Esophagus squamous epithelium (tissue), 5 donors: ENCODE results near the gene UNC13C. TPM values are rescaled to one million over a fixed set of nuclear protein-coding genes. Genes with fewer than 3 reads are reported as not detected.

Source experiments
- DNase-seq: peaks from one replicate; lab custom pipeline; 2025; lab: John Stamatoyannopoulos, UW
- H3K27ac ChIP-seq, 4 donors: fragments of 200-600 bp; sonication (generic); one replicate each; pipeline ENCODE4 v1.5.1; 2016 to 2019; ENCODE audit warnings: mild to moderate bottlenecking in 1 of 4
- H3K27me3 ChIP-seq, 4 donors: fragments of 200-600 bp; sonication (generic); 1 replicate in 3 of 4; 2 replicates in 1 of 4; pipeline versions ENCODE4 v1.5.1 to v1.6.0; 2017 to 2021; ENCODE audit warnings: antibody characterized with exemption in 1 of 4
- H3K36me3 ChIP-seq, 3 donors: fragments of 200-600 bp; sonication (generic); one replicate each; pipeline ENCODE4 v1.5.1; 2016 to 2019
- H3K4me1 ChIP-seq, 3 donors: fragments of 200-600 bp; sonication (generic); one replicate each; pipeline ENCODE4 v1.5.1; 2017 to 2019
- H3K4me3 ChIP-seq, 4 donors: fragments of 200-600 bp; sonication (generic); 1 replicate in 3 of 4; 2 replicates in 1 of 4; pipeline ENCODE4 v1.5.1; 2016 to 2019; ENCODE audit warnings: mild to moderate bottlenecking in 2 of 4, moderate library complexity in 1 of 4
- H3K9me3 ChIP-seq, 3 donors: fragments of 200-600 bp; sonication (generic); one replicate each; pipeline ENCODE4 v1.5.1; 2016 to 2019
- POLR2A ChIP-seq, 4 donors: fragments of 450-650 bp; IDR thresholded peaks; one replicate each; pipeline ENCODE4 v1.6.1; 2017; ENCODE audit warnings: antibody characterized with exemption in 4 of 4, mild to moderate bottlenecking in 4 of 4, moderate library complexity in 3 of 4
- WGBS, 2 donors: methylation state at CpG; one replicate each; pipeline ENCODE4 v1.1.5; 2018; 5-methylcytosine and 5-hydroxymethylcytosine counted together
- intact Hi-C: fragments of 100-400 bp; cut with DNase I; formaldehyde crosslinking; loops from one replicate; pipeline ENCODE4 v1.15.0; 2022
- total RNA-seq, 4 donors: library from RNA; depleted of rRNA; stranded (reverse); fragments of >200 nt; gene quantifications; one replicate each; pipeline ENCODE4 v1.1.0, GENCODE V29; 2016
- TF ChIP-seq, protein P1 (sequence below), 6 experiments: fragments of 450-650 bp in 4 of 6; fragments of 200-600 bp in 2 of 6; sonication (generic) in 2 of 6; IDR thresholded peaks; one replicate each; pipeline ENCODE4 v1.5.1; 2016 to 2019; ENCODE audit warnings: antibody characterized with exemption in 6 of 6, mild to moderate bottlenecking in 4 of 6, moderate library complexity in 4 of 6
- donor health status: DM: yes; HTN: yes; CAD: no.

UNC13C gene
- total RNA-seq, 4 donors from 2014 or later, result 0.18 to 0.19 TPM; not detected in 2

DNA sequence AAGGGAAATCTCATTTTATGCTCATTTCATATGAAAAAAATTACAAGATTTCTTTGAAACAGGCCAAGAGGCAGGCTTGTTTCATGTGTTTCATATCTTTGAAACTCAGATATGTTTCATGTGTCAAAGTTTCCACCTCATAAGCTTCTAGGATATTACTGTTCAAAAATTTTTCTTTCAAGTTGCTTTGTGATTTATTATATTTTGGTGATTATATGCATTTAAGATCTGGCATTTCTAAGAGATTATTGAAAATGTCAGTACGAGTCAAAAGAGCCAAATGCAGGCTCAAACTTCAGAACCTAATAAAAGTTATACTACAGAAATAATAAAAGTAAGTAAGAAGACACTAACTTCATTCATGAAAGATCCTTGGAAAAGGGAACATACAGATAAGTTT is 590.1 kb downstream of the UNC13C start:
- intact Hi-C loops, result no loop called here
- no peak overlapping the region for H3K27ac ChIP-seq
- no peak for DNase-seq
- 50 to 65% methylated on average over 1 of the region's 1 CpG for WGBS, 2 donors
- no peaks in the 10 kb centered on the region for H3K4me1 ChIP-seq
- no peaks in the 10 kb centered on the region for H3K36me3 ChIP-seq
- TF ChIP-seq, protein P1, sequence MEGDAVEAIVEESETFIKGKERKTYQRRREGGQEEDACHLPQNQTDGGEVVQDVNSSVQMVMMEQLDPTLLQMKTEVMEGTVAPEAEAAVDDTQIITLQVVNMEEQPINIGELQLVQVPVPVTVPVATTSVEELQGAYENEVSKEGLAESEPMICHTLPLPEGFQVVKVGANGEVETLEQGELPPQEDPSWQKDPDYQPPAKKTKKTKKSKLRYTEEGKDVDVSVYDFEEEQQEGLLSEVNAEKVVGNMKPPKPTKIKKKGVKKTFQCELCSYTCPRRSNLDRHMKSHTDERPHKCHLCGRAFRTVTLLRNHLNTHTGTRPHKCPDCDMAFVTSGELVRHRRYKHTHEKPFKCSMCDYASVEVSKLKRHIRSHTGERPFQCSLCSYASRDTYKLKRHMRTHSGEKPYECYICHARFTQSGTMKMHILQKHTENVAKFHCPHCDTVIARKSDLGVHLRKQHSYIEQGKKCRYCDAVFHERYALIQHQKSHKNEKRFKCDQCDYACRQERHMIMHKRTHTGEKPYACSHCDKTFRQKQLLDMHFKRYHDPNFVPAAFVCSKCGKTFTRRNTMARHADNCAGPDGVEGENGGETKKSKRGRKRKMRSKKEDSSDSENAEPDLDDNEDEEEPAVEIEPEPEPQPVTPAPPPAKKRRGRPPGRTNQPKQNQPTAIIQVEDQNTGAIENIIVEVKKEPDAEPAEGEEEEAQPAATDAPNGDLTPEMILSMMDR (IDR thresholded peaks at IDR 0.05), result no peak
- no peak for TF ChIP-seq POLR2A (IDR thresholded peaks at IDR 0.05)
- no peak overlapping the region for H3K4me3 ChIP-seq
- H3K9me3 ChIP-seq, result no peaks in the 10 kb centered on the region
- H3K27me3 ChIP-seq, result no peaks in the 10 kb centered on the region

DNA sequence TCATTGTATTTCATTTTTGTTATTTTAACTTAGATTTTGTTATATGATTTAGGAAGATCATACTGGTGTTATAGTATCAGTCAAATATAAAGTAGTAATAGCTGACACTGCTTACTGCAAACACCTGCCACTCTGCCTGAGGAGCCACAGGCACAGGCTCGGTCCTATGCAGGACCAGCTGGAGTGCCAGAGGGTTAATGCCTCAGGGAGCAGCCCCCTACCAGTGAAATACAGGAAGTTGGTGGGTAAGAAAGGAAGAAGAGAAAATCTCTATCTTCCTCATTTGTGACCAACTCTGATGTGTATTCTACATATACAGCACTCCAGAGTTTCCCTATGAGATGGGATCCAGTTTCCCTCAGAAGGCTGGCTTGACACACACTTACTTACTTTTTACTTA is 593.3 kb downstream of the UNC13C start:
- H3K9me3 ChIP-seq, result no peaks in the 10 kb centered on the region
- 53 to 83% methylated on average over 1 of the region's 1 CpG for WGBS, 2 donors
- no peaks in the 10 kb centered on the region for H3K4me1 ChIP-seq
- H3K27me3 ChIP-seq, result no peaks in the 10 kb centered on the region
- no peak for TF ChIP-seq POLR2A (IDR thresholded peaks at IDR 0.05)
- TF ChIP-seq, protein P1 (IDR thresholded peaks at IDR 0.05), result no peak
- intact Hi-C loops, result no loop called here
- no peaks in the 10 kb centered on the region for H3K36me3 ChIP-seq
- no peak overlapping the region for H3K4me3 ChIP-seq
- DNase-seq, result no peak
- H3K27ac ChIP-seq, result no peak overlapping the region

DNA sequence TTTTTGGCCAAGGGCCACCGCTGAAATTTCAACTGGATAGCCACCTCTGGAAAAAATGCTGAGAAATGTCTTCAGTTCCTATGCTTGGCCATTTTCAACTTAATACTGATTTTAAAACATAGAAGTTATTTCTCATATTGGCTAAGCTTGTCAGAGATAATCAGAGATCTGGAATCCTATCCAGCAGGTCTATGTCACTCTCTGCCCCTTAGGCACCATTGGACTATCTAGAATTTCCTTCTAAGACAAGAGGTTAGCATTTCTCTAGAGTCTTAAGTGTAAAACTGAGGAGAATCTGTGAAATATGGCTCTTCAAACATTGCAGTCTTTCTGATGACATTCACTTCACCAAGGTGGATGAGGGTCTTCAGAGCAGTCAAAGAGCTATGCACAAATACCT is 597.3 kb downstream of the UNC13C start:
- no peak for DNase-seq
- no peak for TF ChIP-seq POLR2A (IDR thresholded peaks at IDR 0.05)
- TF ChIP-seq, protein P1 (IDR thresholded peaks at IDR 0.05), result no peak
- no peak overlapping the region for H3K27ac ChIP-seq
- H3K4me3 ChIP-seq, result no peak overlapping the region
- H3K36me3 ChIP-seq, result no peaks in the 10 kb centered on the region
- H3K4me1 ChIP-seq, result no peaks in the 10 kb centered on the region
- 28 to 78% methylated on average over 1 of the region's 1 CpG for WGBS, 2 donors
- H3K27me3 ChIP-seq, result no peaks in the 10 kb centered on the region
- no peaks in the 10 kb centered on the region for H3K9me3 ChIP-seq
- intact Hi-C loops, result no loop called here

DNA sequence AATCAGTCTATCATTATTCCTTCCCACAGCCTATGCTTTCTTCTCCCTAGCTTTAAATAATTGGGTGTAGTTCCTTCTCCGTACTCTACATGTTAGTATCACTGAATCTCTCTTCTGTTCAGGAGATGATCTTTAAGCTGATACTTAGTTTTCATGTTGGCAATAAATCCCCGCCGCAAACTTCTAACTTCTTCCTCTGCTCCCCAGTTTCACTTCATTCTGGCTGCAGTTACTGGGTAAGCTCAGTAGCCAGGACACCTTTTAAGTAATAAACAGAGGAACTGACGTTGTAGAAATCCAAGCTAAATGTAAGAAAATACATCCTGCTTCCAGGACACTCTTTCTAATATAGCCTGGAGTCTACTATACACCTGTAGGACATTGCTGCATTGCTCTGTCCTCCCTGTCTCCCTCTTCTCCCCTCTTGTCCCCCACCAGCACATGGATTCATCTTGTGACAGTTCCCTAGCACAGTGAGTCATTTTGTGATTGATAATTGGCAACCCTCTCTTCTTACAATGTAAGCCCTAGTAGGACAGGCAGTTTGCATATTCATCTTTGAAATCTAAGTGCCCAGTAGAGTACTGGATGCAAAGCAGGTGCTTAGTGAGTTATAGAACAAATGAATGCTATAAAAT is 598.2 kb downstream of the UNC13C start:
- H3K27ac ChIP-seq, result no peak overlapping the region
- DNase-seq, result no peak
- H3K9me3 ChIP-seq, result no peaks in the 10 kb centered on the region
- H3K36me3 ChIP-seq, result no peaks in the 10 kb centered on the region
- H3K4me1 ChIP-seq, result no peaks in the 10 kb centered on the region
- intact Hi-C loops, result no loop called here
- 67 to 72% methylated on average over 3 to 4 of the region's 4 CpGs for WGBS, 2 donors
- no peak overlapping the region for H3K4me3 ChIP-seq
- no peaks in the 10 kb centered on the region for H3K27me3 ChIP-seq
- TF ChIP-seq POLR2A (IDR thresholded peaks at IDR 0.05), result no peak
- TF ChIP-seq, protein P1 (IDR thresholded peaks at IDR 0.05), result no peak

DNA sequence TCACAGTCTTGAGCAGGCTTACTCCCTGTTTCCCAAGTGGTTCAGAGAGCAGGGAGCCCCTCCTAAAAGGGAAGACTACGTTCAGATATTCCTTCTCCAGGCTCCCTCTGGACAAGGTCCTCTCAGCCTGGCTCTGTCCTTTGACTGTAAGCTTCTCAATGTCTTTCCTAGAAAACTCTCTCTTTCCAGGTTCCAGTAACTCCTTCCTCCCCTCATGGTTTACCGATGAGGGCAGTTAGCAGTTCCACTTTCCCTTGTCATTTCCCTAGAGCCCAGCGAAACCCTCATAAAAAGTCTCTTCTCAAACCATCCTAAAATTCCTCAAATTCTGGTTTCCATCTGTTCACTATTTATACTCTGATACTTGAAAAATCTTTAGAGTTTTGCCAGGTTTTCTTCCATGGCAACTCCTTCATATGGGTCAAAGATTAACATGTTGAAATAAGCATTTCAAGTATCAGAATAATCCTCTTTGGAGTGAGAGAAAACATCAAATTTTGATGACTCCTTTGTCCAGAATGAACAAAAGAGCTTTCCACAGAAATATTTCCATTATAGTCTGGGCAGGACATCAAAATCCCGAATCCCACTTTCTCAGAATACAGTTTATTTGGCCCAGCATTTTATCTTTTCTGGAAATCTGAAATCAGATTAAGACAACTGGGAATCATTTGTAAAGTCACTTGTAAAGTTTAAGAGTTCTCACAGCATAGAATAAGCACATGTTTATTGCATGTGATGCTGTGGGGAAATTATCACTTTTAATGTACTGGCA is 599.4 kb downstream of the UNC13C start:
- WGBS, 2 donors, result 30 to 41% methylated on average over 4 of the region's 4 CpGs
- TF ChIP-seq, protein P1 (IDR thresholded peaks at IDR 0.05), result no peak

More for the DNA sequence above, 599.4 kb downstream of the UNC13C start:
- DNase-seq, result no peak
- no peaks in the 10 kb centered on the region for H3K36me3 ChIP-seq
- no peaks in the 10 kb centered on the region for H3K27me3 ChIP-seq
- H3K27ac ChIP-seq, result no peak overlapping the region
- no peaks in the 10 kb centered on the region for H3K4me1 ChIP-seq
- intact Hi-C loops, result no loop called here
- H3K9me3 ChIP-seq, result no peaks in the 10 kb centered on the region
- no peak overlapping the region for H3K4me3 ChIP-seq
